H9 (cell line): ENCODE results near the gene C2CD2. TPM values are rescaled to one million over a fixed set of nuclear protein-coding genes. Genes with fewer than 3 reads are reported as not detected.
A peak's percentile ranks its signal among the peaks of the same experiment; 100 is the strongest.

Source experiments
- DNase-seq: peaks from one replicate; pipeline ENCODE4 v3.0.0-alpha.2; 2017
- H2AFZ ChIP-seq: one replicate; pipeline ENCODE4 v1.6.1; 2013; ENCODE audit warnings: mild to moderate bottlenecking, low read length, control low read depth, moderate library complexity
- H2AK5ac ChIP-seq: 2 replicates; pipeline ENCODE4 v1.6.1; 2013; ENCODE audit warnings: low read length, control low read depth, mixed read lengths; ENCODE audit not compliant: insufficient read length
- H2BK120ac ChIP-seq: one replicate; pipeline ENCODE4 v1.6.1; 2013; ENCODE audit warnings: low read depth, mild to moderate bottlenecking, low read length, control low read depth, inconsistent platforms; ENCODE audit not compliant: poor library complexity, severe bottlenecking
- H2BK12ac ChIP-seq: 2 replicates; pipeline ENCODE4 v1.6.1; 2013; ENCODE audit warnings: low read length, control low read depth, mixed read lengths, low read depth; ENCODE audit not compliant: insufficient read length
- H2BK15ac ChIP-seq: 2 replicates; pipeline ENCODE4 v1.6.1; 2013; ENCODE audit warnings: low read depth, low read length, control low read depth
- H2BK20ac ChIP-seq: one replicate; pipeline ENCODE4 v1.6.1; 2013; ENCODE audit warnings: low read depth, mild to moderate bottlenecking, low read length, control low read depth, inconsistent platforms; ENCODE audit not compliant: poor library complexity, severe bottlenecking
- H2BK5ac ChIP-seq: 2 replicates; pipeline ENCODE4 v1.6.1; 2013; ENCODE audit warnings: low read length, control low read depth, mixed read lengths; ENCODE audit not compliant: insufficient read length
- H3K14ac ChIP-seq: 2 replicates; pipeline ENCODE4 v1.6.1; 2013; ENCODE audit warnings: low read length, control low read depth; ENCODE audit not compliant: insufficient read depth
- H3K18ac ChIP-seq: 2 replicates; pipeline ENCODE4 v1.6.1; 2013; ENCODE audit warnings: low read depth, mild to moderate bottlenecking, mixed read lengths, low read length, control low read depth; ENCODE audit not compliant: insufficient read length
- H3K23ac ChIP-seq: 2 replicates; pipeline ENCODE4 v1.6.1; 2013; ENCODE audit warnings: low read length, control low read depth, mixed read lengths, low read depth; ENCODE audit not compliant: insufficient read length
- H3K23me2 ChIP-seq: 2 replicates; pipeline ENCODE4 v1.6.1; 2013; ENCODE audit warnings: low read depth, mild to moderate bottlenecking, mixed read lengths, low read length, control low read depth; ENCODE audit not compliant: insufficient read length, poor library complexity, severe bottlenecking
- H3K27ac ChIP-seq: 2 replicates; pipeline ENCODE4 v1.5.1; 2013; ENCODE audit warnings: low read length, control low read depth, mixed read lengths, low read depth; ENCODE audit not compliant: insufficient read length
- H3K27me3 ChIP-seq: 2 replicates; pipeline ENCODE4 v1.6.1; 2013; ENCODE audit warnings: low read length, control low read depth, inconsistent platforms; ENCODE audit not compliant: insufficient read depth
- H3K4ac ChIP-seq: 2 replicates; pipeline ENCODE4 v1.6.1; 2013; ENCODE audit warnings: low read depth, mild to moderate bottlenecking, control low read depth, inconsistent platforms, low read length, moderate library complexity
- H3K4me1 ChIP-seq: 2 replicates; pipeline ENCODE4 v1.6.1; 2013; ENCODE audit warnings: low read length, control low read depth, inconsistent platforms; ENCODE audit not compliant: insufficient read depth
- H3K4me2 ChIP-seq: 2 replicates; pipeline ENCODE4 v1.6.1; 2013; ENCODE audit warnings: low read length, control low read depth, mixed read lengths; ENCODE audit not compliant: insufficient read length, insufficient read depth
- H3K56ac ChIP-seq: 2 replicates; pipeline ENCODE4 v1.6.1; 2013; ENCODE audit warnings: low read depth, mild to moderate bottlenecking, mixed read lengths, low read length, control low read depth; ENCODE audit not compliant: insufficient read length
- H3K79me1 ChIP-seq: 2 replicates; pipeline ENCODE4 v1.6.1; 2013; ENCODE audit warnings: low read depth, mild to moderate bottlenecking, moderate library complexity, low read length, control low read depth, inconsistent platforms; ENCODE audit not compliant: insufficient read depth, poor library complexity, severe bottlenecking
- H3K79me2 ChIP-seq: 2 replicates; pipeline ENCODE4 v1.6.1; 2013; ENCODE audit warnings: low read length, control low read depth, inconsistent platforms; ENCODE audit not compliant: insufficient read depth
- H3K9ac ChIP-seq: 2 replicates; pipeline ENCODE4 v1.6.1; 2013; ENCODE audit warnings: low read length, control low read depth, mixed read lengths; ENCODE audit not compliant: insufficient read length; ENCODE audit errors: extremely low read depth
- H3K9me3 ChIP-seq: one replicate; pipeline ENCODE4 v1.6.1; 2013; ENCODE audit warnings: low read depth, low read length, inconsistent platforms; ENCODE audit not compliant: control insufficient read depth
- H3T11ph ChIP-seq: one replicate; pipeline ENCODE4 v1.6.1; 2013; ENCODE audit warnings: mild to moderate bottlenecking, low read length, control low read depth, inconsistent platforms
- H4K20me1 ChIP-seq: one replicate; pipeline ENCODE4 v1.6.1; 2013; ENCODE audit not compliant: control insufficient read depth, insufficient read length, insufficient read depth
- H4K5ac ChIP-seq: 2 replicates; pipeline ENCODE4 v1.6.1; 2013; ENCODE audit warnings: low read depth, mild to moderate bottlenecking, mixed read lengths, low read length, control low read depth; ENCODE audit not compliant: insufficient read length
- H4K8ac ChIP-seq: replicated peaks from 2 replicates; pipeline ENCODE4 v1.6.1; 2013; ENCODE audit warnings: low read length, control low read depth, mixed read lengths, low read depth; ENCODE audit not compliant: insufficient read length
- H4K91ac ChIP-seq: 2 replicates; pipeline ENCODE4 v1.6.1; 2013; ENCODE audit warnings: low read depth, mild to moderate bottlenecking, moderate library complexity, mixed read lengths, low read length, control low read depth; ENCODE audit not compliant: insufficient read length
- H3K27ac Mint-ChIP-seq, 3 experiments: 2 replicates in 2 of 3; 3 replicates in 1 of 3; pipeline ENCODE4 v1.8.0; 2020 to 2021; ENCODE audit warnings: mixed read lengths in 3 of 3, mild to moderate bottlenecking in 1 of 3, moderate library complexity in 1 of 3
- H3K27me3 Mint-ChIP-seq: 2 replicates; pipeline ENCODE4 v1.8.0; 2021; ENCODE audit warnings: low read depth, mild to moderate bottlenecking, moderate library complexity, mixed read lengths
- H3K36me3 Mint-ChIP-seq, 3 experiments: 2 replicates in 2 of 3; 3 replicates in 1 of 3; pipeline ENCODE4 v1.8.0; 2020 to 2021; ENCODE audit warnings: low read depth in 3 of 3, mixed read lengths in 3 of 3; ENCODE audit not compliant: insufficient read depth in 1 of 3
- H3K4me1 Mint-ChIP-seq, 2 experiments: 2 replicates each; pipeline ENCODE4 v1.8.0; 2020; ENCODE audit warnings: mixed read lengths in 2 of 2
- H3K4me3 Mint-ChIP-seq, 2 experiments: 2 replicates in 1 of 2; 3 replicates in 1 of 2; pipeline ENCODE4 v1.8.0; 2020 to 2021; ENCODE audit warnings: mild to moderate bottlenecking in 2 of 2, mixed read lengths in 2 of 2, moderate library complexity in 1 of 2
- H3K9me3 Mint-ChIP-seq, 2 experiments: 2 replicates in 1 of 2; 3 replicates in 1 of 2; pipeline ENCODE4 v1.8.0; 2020; ENCODE audit warnings: mild to moderate bottlenecking in 2 of 2, mixed read lengths in 2 of 2, moderate library complexity in 1 of 2
- WGBS: extraction: QIAGEN DNeasy Blood & Tissue Kit; methylation state at CpG from one replicate; pipeline ENCODE4 v1.1.7; 2013; ENCODE audit warnings: missing lambda C conversion rate, low lambda C conversion rate, mixed read lengths; ENCODE audit not compliant: insufficient read length; ENCODE audit errors: extremely low coverage; 5-methylcytosine and 5-hydroxymethylcytosine counted together
- total RNA-seq: library from RNA; stranded (reverse); gene quantifications from 2 replicates; pipeline ENCODE4 v1.2.1, GENCODE V29; 2021
- TF ChIP-seq, protein P1 (sequence below): fragments of 200-600 bp; sonication (generic); conservative IDR thresholded peaks from 3 replicates; pipeline ENCODE4 v1.8.0; 2021; ENCODE audit warnings: antibody characterized with exemption, mild to moderate bottlenecking

The C2CD2 gene
- total RNA-seq, 1 experiment from 2014 or later, result 14.6 TPM

DNA sequence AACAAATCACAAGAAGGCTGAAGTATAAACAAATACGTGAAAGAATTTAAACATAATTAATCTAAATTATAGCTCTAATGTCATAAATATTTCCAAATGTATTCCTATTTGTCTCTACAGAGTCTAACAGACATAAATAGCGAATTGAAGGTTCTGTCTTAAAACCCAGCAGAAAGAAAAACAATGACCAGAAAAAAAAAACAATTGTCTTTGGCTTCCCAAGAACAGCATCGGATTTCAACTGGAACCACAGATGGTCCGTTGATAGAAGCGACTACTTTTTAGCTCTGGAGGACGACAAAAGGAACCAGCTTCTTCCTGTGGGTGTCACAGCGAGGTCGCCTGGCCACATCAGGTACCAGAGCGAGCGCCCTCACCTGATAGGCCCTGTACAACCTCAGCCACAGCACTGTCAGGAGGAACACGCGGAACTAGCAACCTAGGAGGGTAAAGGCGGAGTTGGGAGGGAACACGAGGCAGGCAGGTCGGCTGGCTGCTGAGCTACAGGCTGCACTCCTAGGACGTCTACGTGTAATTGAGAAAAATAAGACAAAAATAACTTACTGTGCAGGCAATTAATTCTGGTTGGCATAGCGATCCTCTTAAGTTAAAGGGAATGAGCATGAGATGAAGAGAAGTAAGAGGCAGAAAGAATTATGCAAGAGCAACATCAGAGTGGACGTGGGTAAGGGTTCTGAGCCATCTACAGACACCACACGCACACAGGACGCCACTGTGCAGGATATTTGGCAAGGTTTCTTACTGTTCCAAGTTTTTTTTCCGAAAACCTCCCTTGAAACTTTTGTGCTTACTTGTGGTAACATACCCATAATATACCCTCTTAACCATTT, 58.0 kb downstream of the C2CD2 start:
- no peak overlapping the region for H3K4ac ChIP-seq
- no peak overlapping the region for H2BK120ac ChIP-seq
- H4K5ac ChIP-seq, result no peak overlapping the region
- H3K23me2 ChIP-seq, result no peaks in the 10 kb centered on the region
- H3K27me3 ChIP-seq, result no peaks in the 10 kb centered on the region
- H4K91ac ChIP-seq, result no peak overlapping the region
- H4K20me1 ChIP-seq, result no peaks in the 10 kb centered on the region
- Mint-ChIP-seq H3K4me1 (peaks cover 40 to 41% of the 10 kb centered on the region in 2 experiments), H3K4me3 (peak overlapping the region in 1 of 2 experiments; percentile 5; a peak in 1 of 5 replicates), H3K36me3 (peaks cover 0 to 8% (median 6%) of the 10 kb centered on the region in 3 experiments; a peak in 5 of 7 replicates), H3K27ac (no peak overlapping the region), H3K9me3 (no peaks in the 10 kb centered on the region), H3K27me3 (no peaks in the 10 kb centered on the region)
- H3K27ac ChIP-seq, result no peak overlapping the region
- TF ChIP-seq, protein P1, sequence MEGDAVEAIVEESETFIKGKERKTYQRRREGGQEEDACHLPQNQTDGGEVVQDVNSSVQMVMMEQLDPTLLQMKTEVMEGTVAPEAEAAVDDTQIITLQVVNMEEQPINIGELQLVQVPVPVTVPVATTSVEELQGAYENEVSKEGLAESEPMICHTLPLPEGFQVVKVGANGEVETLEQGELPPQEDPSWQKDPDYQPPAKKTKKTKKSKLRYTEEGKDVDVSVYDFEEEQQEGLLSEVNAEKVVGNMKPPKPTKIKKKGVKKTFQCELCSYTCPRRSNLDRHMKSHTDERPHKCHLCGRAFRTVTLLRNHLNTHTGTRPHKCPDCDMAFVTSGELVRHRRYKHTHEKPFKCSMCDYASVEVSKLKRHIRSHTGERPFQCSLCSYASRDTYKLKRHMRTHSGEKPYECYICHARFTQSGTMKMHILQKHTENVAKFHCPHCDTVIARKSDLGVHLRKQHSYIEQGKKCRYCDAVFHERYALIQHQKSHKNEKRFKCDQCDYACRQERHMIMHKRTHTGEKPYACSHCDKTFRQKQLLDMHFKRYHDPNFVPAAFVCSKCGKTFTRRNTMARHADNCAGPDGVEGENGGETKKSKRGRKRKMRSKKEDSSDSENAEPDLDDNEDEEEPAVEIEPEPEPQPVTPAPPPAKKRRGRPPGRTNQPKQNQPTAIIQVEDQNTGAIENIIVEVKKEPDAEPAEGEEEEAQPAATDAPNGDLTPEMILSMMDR, result 0 out of 3 replicates have a peak, but pooled peaks have one; percentile 14
- H2BK20ac ChIP-seq, result no peak overlapping the region
- no peak overlapping the region for H2BK12ac ChIP-seq
- no peak overlapping the region for H2AFZ ChIP-seq
- H3K56ac ChIP-seq, result no peak overlapping the region
- no peak overlapping the region for H2BK5ac ChIP-seq
- no peak overlapping the region for H4K8ac ChIP-seq
- H3T11ph ChIP-seq, result no peak overlapping the region
- H3K23ac ChIP-seq, result no peak overlapping the region
- no peak overlapping the region for H3K9ac ChIP-seq
- no peak overlapping the region for H2BK15ac ChIP-seq
- H3K9me3 ChIP-seq, result no peaks in the 10 kb centered on the region
- H3K14ac ChIP-seq, result no peak overlapping the region
- H3K79me2 ChIP-seq, result no peaks in the 10 kb centered on the region
- DNase-seq, result peak; percentile 72
- H3K18ac ChIP-seq, result no peak overlapping the region
- H3K79me1 ChIP-seq, result no peaks in the 10 kb centered on the region
- WGBS, result no CpG with 5 or more reads among the region's 22 CpGs
- H3K4me2 ChIP-seq, result no peak overlapping the region
- no peak overlapping the region for H2AK5ac ChIP-seq
- H3K4me1 ChIP-seq, result peaks cover 6% of the 10 kb centered on the region
